Measurements from ENCODE around the gene EYS. TPM values are rescaled to one million over a fixed set of nuclear protein-coding genes. Genes with fewer than 3 reads are reported as not detected.

Gene EYS
- polyA plus RNA-seq, 1 of the 3 experiments (the other 2 are of a cell fraction), result 0.05 TPM

DNA sequence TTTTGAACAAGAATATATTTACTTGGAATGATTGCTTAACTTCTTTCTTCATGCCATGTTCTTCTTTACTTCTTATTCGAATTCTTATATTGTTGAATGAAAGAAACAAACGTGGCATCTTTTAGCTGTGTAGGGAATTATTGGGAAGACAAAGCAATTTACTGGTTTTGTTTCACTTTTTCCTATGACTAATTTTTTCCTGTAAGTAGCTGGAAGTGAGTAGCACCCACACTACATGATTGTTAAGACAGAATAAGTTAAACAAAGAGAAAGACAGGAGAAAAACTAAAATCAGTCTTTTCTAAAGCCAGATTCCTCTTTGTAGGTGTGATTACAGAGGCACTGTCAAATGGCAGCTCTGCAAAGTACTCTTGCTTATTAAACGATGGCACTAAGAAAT is 593.4 kb downstream of the EYS start:
- Histone ChIP-seq H3K9me2 (no peaks in the 10 kb centered on the region), H3K27me3 (ENCODE audit: insufficient read depth) (no peaks in the 10 kb centered on the region), H3K4me3 (ENCODE audit: low read depth in 2 of 2, low read length in 1 of 2) (no peak overlapping the region), H4K20me1 (ENCODE audit: insufficient read depth) (no peaks in the 10 kb centered on the region), H3K9ac (no peak overlapping the region), H3K4me2 (no peak overlapping the region), H3F3A (replicated peaks; ENCODE audit: insufficient read depth) (no peaks in the 10 kb centered on the region), H3K4me1 (ENCODE audit: control insufficient read depth in 1 of 2, insufficient read depth in 2 of 2, low read depth in 1 of 2, low read length in 1 of 2) (no peaks in the 10 kb centered on the region; a peak in 2 of 4 replicates), H2AFZ (ENCODE audit: low read depth) (no peak overlapping the region), H3K79me2 (ENCODE audit: insufficient read depth) (no peaks in the 10 kb centered on the region), H3K27ac (ENCODE audit: low read depth in 2 of 2, low read length in 1 of 2) (no peak overlapping the region), H3K36me3 (replicated peaks in 1 of 2; ENCODE audit: control insufficient read depth in 1 of 2, insufficient read depth in 2 of 2, low read length in 1 of 2) (no peaks in the 10 kb centered on the region), H3K9me3 (no peaks in the 10 kb centered on the region)
- CTCF ChIA-PET, result no interaction called here
- DNase-seq, result no peak
- TF ChIP-seq MEF2A (IDR thresholded peaks at IDR 0.05; ENCODE audit: borderline replicate concordance, low read depth), result no peak
- TF ChIP-seq FOSL2 (IDR thresholded peaks at IDR 0.05; ENCODE audit: borderline replicate concordance, low read depth), result no peak
- no peak for TF ChIP-seq CHD2 (IDR thresholded peaks at IDR 0.05; ENCODE audit: low read length, partially characterized antibody)
- no peak for TF ChIP-seq TCF12 (IDR thresholded peaks at IDR 0.05)
- POLR2A ChIA-PET, result no interaction called here
- WGBS (ENCODE audit: low lambda C conversion rate), result 20% methylated on average over 3 of the region's 3 CpGs

DNA sequence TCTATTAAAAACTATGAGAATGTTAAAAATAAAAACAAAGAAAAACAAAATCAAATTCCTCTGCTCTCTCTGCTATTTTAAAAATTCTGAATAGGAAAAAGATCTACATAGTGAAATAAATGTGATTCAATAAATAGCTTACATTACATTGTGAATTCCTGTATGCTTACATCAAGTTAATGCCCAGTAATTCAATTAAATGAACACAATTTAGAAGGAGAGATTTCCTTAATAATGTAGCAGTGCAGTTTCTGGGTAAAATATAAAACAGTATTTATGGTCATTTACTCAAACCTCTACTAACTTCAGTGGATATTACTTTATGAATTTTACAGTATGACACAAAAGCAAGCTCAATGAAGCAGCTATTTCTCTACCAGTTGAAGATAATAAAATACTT is 594.6 kb downstream of the EYS start:
- CTCF ChIA-PET, result no interaction called here

More for the DNA sequence above, 594.6 kb downstream of the EYS start:
- H3K79me2 ChIP-seq (ENCODE audit: insufficient read depth), result no peaks in the 10 kb centered on the region
- POLR2A ChIA-PET, result no interaction called here
- TF ChIP-seq YY1 (IDR thresholded peaks at IDR 0.05; ENCODE audit: low read depth), result no peak
- TF ChIP-seq EP300 (IDR thresholded peaks at IDR 0.05; ENCODE audit: borderline replicate concordance in 1 of 2, low read depth in 1 of 2, low read length in 1 of 2), result no peak
- no peak for TF ChIP-seq FOSL2 (IDR thresholded peaks at IDR 0.05; ENCODE audit: borderline replicate concordance, low read depth)
- no peak for TF ChIP-seq SIN3A (IDR thresholded peaks at IDR 0.05; ENCODE audit: borderline replicate concordance, low read depth, low read length)
- TF ChIP-seq, protein P1, sequence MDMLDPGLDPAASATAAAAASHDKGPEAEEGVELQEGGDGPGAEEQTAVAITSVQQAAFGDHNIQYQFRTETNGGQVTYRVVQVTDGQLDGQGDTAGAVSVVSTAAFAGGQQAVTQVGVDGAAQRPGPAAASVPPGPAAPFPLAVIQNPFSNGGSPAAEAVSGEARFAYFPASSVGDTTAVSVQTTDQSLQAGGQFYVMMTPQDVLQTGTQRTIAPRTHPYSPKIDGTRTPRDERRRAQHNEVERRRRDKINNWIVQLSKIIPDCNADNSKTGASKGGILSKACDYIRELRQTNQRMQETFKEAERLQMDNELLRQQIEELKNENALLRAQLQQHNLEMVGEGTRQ (IDR thresholded peaks at IDR 0.05; ENCODE audit: borderline replicate concordance, low read depth, low read length), result no peak
- TF ChIP-seq, protein P2, sequence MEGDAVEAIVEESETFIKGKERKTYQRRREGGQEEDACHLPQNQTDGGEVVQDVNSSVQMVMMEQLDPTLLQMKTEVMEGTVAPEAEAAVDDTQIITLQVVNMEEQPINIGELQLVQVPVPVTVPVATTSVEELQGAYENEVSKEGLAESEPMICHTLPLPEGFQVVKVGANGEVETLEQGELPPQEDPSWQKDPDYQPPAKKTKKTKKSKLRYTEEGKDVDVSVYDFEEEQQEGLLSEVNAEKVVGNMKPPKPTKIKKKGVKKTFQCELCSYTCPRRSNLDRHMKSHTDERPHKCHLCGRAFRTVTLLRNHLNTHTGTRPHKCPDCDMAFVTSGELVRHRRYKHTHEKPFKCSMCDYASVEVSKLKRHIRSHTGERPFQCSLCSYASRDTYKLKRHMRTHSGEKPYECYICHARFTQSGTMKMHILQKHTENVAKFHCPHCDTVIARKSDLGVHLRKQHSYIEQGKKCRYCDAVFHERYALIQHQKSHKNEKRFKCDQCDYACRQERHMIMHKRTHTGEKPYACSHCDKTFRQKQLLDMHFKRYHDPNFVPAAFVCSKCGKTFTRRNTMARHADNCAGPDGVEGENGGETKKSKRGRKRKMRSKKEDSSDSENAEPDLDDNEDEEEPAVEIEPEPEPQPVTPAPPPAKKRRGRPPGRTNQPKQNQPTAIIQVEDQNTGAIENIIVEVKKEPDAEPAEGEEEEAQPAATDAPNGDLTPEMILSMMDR (IDR thresholded peaks at IDR 0.05), result no peak
- TF ChIP-seq, protein P3, sequence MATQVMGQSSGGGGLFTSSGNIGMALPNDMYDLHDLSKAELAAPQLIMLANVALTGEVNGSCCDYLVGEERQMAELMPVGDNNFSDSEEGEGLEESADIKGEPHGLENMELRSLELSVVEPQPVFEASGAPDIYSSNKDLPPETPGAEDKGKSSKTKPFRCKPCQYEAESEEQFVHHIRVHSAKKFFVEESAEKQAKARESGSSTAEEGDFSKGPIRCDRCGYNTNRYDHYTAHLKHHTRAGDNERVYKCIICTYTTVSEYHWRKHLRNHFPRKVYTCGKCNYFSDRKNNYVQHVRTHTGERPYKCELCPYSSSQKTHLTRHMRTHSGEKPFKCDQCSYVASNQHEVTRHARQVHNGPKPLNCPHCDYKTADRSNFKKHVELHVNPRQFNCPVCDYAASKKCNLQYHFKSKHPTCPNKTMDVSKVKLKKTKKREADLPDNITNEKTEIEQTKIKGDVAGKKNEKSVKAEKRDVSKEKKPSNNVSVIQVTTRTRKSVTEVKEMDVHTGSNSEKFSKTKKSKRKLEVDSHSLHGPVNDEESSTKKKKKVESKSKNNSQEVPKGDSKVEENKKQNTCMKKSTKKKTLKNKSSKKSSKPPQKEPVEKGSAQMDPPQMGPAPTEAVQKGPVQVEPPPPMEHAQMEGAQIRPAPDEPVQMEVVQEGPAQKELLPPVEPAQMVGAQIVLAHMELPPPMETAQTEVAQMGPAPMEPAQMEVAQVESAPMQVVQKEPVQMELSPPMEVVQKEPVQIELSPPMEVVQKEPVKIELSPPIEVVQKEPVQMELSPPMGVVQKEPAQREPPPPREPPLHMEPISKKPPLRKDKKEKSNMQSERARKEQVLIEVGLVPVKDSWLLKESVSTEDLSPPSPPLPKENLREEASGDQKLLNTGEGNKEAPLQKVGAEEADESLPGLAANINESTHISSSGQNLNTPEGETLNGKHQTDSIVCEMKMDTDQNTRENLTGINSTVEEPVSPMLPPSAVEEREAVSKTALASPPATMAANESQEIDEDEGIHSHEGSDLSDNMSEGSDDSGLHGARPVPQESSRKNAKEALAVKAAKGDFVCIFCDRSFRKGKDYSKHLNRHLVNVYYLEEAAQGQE (IDR thresholded peaks at IDR 0.05; ENCODE audit: low read depth, low read length), result no peak
- TF ChIP-seq TCF12 (IDR thresholded peaks at IDR 0.05), result no peak
- no peak overlapping the region for H3K4me2 ChIP-seq
- no peaks in the 10 kb centered on the region for H3K36me3 ChIP-seq (replicated peaks in 1 of 2; ENCODE audit: control insufficient read depth in 1 of 2, insufficient read depth in 2 of 2, low read length in 1 of 2)
- no peak overlapping the region for H3K4me3 ChIP-seq (ENCODE audit: low read depth in 2 of 2, low read length in 1 of 2)
- no peak overlapping the region for H2AFZ ChIP-seq (ENCODE audit: low read depth)
- no peak overlapping the region for H3K27ac ChIP-seq (ENCODE audit: low read depth in 2 of 2, low read length in 1 of 2)
- no peaks in the 10 kb centered on the region for H3F3A ChIP-seq (replicated peaks; ENCODE audit: insufficient read depth)
- H3K27me3 ChIP-seq (ENCODE audit: insufficient read depth), result no peaks in the 10 kb centered on the region
- H3K9me3 ChIP-seq, result no peaks in the 10 kb centered on the region; the same call in 1 of the 2 replicates
- no peaks in the 10 kb centered on the region; a peak in 2 of 4 replicates for H3K4me1 ChIP-seq (ENCODE audit: control insufficient read depth in 1 of 2, insufficient read depth in 2 of 2, low read depth in 1 of 2, low read length in 1 of 2)
- H3K9me2 ChIP-seq, result no peaks in the 10 kb centered on the region
- DNase-seq, result no peak
- no peaks in the 10 kb centered on the region for H4K20me1 ChIP-seq (ENCODE audit: insufficient read depth)
- H3K9ac ChIP-seq, result no peak overlapping the region

Data from SK-N-SH (cell line).